ENCODE results near the gene P2RY6.
A peak's percentile ranks its signal among the peaks of the same experiment; 100 is the strongest.

P2RY6 gene

DNA sequence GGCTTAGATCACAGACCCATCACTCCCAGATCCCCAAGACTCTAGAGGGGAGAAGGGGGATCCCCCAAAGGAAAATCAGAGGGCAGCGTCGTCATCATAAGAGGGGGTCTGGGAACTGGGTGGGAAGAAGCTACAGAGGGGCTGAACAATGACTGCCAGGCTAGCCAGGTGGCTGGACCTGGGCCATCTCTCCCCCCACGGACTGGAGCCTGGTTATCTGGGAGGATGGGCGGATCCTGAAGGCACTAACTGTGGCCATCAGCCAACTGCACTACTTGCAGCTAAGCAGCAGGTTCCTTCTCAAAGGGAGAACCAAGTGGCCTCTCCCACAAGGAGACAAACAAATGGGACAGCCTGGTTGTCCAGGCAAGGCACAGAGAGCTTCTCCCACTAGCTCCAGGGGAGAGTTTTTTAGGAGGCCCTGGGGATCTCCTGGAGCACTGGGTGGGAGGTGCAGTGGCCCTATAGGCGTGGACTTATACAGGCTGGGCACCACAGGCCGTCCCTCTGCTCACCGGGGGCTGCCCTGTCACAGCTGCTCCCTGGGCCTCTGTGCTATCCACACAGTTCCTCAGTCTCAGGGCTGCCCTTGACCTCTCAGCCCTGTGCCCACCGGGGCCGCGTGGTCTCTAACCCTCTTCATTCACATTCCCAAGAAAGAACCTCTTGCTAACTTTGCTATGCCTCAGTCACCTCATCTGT lies 15.4 kb downstream of the P2RY6 start:
- POLR2A ChIA-PET, result no interaction called here
- no peak for TF ChIP-seq SP1 (IDR thresholded peaks at IDR 0.05)
- TF ChIP-seq ELF4 (IDR thresholded peaks at IDR 0.05), result no peak
- no peak for TF ChIP-seq L3MBTL2 (conservative IDR thresholded peaks at IDR 0.05)
- TF ChIP-seq HDGF (IDR thresholded peaks at IDR 0.05; ENCODE audit: borderline replicate concordance), result no peak
- TF ChIP-seq BHLHE40 (IDR thresholded peaks at IDR 0.05; ENCODE audit: borderline replicate concordance), result no peak
- TF ChIP-seq SUZ12 (IDR thresholded peaks at IDR 0.05), result no peak
- no peak for TF ChIP-seq LEF1 (IDR thresholded peaks at IDR 0.05; ENCODE audit: borderline replicate concordance)
- TF ChIP-seq ARNT (IDR thresholded peaks at IDR 0.05), result no peak
- no peak for TF ChIP-seq FOXM1 (IDR thresholded peaks at IDR 0.05; ENCODE audit: borderline replicate concordance)
- no peak for TF ChIP-seq CTBP1 (IDR thresholded peaks at IDR 0.05; ENCODE audit: borderline replicate concordance)
- no peak for TF ChIP-seq TARDBP (IDR thresholded peaks at IDR 0.05)
- no peak for TF ChIP-seq ZNF384 (IDR thresholded peaks at IDR 0.05)
- TF ChIP-seq, protein P1, sequence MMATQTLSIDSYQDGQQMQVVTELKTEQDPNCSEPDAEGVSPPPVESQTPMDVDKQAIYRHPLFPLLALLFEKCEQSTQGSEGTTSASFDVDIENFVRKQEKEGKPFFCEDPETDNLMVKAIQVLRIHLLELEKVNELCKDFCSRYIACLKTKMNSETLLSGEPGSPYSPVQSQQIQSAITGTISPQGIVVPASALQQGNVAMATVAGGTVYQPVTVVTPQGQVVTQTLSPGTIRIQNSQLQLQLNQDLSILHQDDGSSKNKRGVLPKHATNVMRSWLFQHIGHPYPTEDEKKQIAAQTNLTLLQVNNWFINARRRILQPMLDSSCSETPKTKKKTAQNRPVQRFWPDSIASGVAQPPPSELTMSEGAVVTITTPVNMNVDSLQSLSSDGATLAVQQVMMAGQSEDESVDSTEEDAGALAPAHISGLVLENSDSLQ (IDR thresholded peaks at IDR 0.05), result no peak
- CTCF ChIA-PET, result interaction anchor here (1.3 kb wide), 1 partner anchor 20 kb away, joined by 4 read pairs; no protein-coding TSS in a partner anchor
- no peak for DNase-seq (ENCODE audit: extremely low spot score)

DNA sequence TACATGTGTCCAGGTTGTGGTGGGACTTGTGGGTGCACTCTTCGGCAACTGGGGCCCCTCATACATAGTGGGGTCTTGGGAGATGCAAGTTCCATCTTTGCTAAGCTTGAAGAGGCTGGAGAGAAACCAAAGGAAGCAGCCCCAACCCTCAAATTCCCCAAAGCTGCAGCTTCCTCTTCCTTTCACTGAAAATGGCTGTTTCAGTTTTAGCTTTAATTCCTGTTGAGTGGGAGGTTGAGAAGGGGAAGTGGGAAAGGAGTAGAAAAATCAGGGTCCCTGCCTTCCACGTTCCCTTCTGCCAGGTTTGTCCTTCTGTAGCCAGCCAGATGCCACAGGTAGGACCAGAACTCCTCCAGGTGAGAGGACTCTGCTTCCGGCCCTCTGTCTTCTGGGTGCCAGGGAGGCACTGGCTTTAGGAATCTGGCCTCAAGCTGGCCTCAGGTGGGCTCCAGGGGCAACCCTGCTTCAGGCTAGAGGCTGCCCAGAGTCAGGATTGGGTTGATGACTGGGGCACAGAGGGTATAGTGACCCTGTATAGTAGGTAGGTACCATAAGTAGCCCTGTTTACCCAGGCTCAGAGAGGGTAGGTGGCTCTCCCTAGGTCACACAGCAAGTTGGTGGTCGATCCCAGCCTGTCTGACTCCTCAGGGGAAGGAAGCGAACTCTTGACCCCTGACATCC lies 16.2 kb downstream of the P2RY6 start:
- CTCF ChIA-PET, result interaction anchor here (1.3 to 2.5 kb wide), 6 partner anchors 9 to 43 kb away, joined by 4 to 14 read pairs (median 7); no protein-coding TSS in a partner anchor
- no peak for TF ChIP-seq BHLHE40 (IDR thresholded peaks at IDR 0.05; ENCODE audit: borderline replicate concordance)
- no peak for TF ChIP-seq ELF4 (IDR thresholded peaks at IDR 0.05)
- TF ChIP-seq SP1 (IDR thresholded peaks at IDR 0.05), result no peak
- no peak for TF ChIP-seq LEF1 (IDR thresholded peaks at IDR 0.05; ENCODE audit: borderline replicate concordance)
- TF ChIP-seq L3MBTL2 (conservative IDR thresholded peaks at IDR 0.05), result no peak
- TF ChIP-seq HDGF (IDR thresholded peaks at IDR 0.05; ENCODE audit: borderline replicate concordance), result no peak
- TF ChIP-seq ZNF384 (IDR thresholded peaks at IDR 0.05), result no peak
- TF ChIP-seq, protein P1 (IDR thresholded peaks at IDR 0.05), result no peak
- TF ChIP-seq FOXK2 (IDR thresholded peaks at IDR 0.05), result no peak
- DNase-seq (ENCODE audit: extremely low spot score), result no peak
- POLR2A ChIA-PET, result no interaction called here

- CTCF ChIA-PET, result interaction anchor here (0.6 to 2.5 kb wide), 14 partner anchors 10 to 495 kb away, joined by 3 to 14 read pairs (median 4); no protein-coding TSS in a partner anchor
- POLR2A ChIA-PET, result no interaction called here
- peak; percentile 88 for DNase-seq (ENCODE audit: extremely low spot score)
- TF ChIP-seq ZNF384 (IDR thresholded peaks at IDR 0.05), result no peak
- TF ChIP-seq FOXM1 (IDR thresholded peaks at IDR 0.05; ENCODE audit: borderline replicate concordance), result peak; percentile 62; the same call in 1 of the 2 replicates
These were observed 17.0 kb downstream of the P2RY6 start for GRCh38 chr11:73288873-73289707.

- no peak for TF ChIP-seq SUZ12 (IDR thresholded peaks at IDR 0.05)
- TF ChIP-seq, protein P1 (IDR thresholded peaks at IDR 0.05), result no peak
- no peak for TF ChIP-seq L3MBTL2 (conservative IDR thresholded peaks at IDR 0.05)
- TF ChIP-seq BHLHE40 (IDR thresholded peaks at IDR 0.05; ENCODE audit: borderline replicate concordance), result no peak
- no peak for TF ChIP-seq HDGF (IDR thresholded peaks at IDR 0.05; ENCODE audit: borderline replicate concordance)
- no peak for TF ChIP-seq CTBP1 (IDR thresholded peaks at IDR 0.05; ENCODE audit: borderline replicate concordance)
- no peak for DNase-seq (ENCODE audit: extremely low spot score)
- ChIA-PET CTCF (interaction anchor here (1.4 to 2.5 kb wide), 4 partner anchors 8 to 69 kb away, joined by 3 to 14 read pairs (median 14); no protein-coding TSS in a partner anchor), POLR2A (no interaction called here)
These were observed 18.4 kb downstream of the P2RY6 start for GRCh38 chr11:73290536-73290935.

DNA sequence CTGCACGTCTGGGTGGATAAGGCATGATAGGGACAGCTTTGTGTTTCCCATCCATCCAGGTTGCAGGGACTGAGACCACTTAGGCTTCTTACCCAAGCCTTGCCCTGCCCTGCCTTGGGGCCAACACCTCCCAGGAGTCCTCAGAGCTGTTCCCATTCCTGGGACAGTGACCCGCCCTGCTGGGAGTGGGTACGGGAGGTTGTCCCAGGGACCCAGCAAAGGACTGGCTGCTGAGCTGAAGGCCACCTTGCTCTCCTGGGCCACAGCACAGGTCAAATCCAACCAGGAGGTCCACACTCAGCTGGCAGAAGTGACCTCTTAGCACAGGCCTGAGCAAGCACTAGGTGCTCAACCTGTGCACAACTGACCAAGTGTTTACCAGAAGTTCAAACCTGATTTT lies 19.1 kb downstream of the P2RY6 start:
- CTCF ChIA-PET, result interaction anchor here (2.2 to 2.5 kb wide), 2 partner anchors 11 to 44 kb away, joined by 6 to 14 read pairs; no protein-coding TSS in a partner anchor

More for the DNA sequence above, 19.1 kb downstream of the P2RY6 start:
- TF ChIP-seq FOXM1 (IDR thresholded peaks at IDR 0.05; ENCODE audit: borderline replicate concordance), result no peak
- no peak for TF ChIP-seq TARDBP (IDR thresholded peaks at IDR 0.05)
- no peak for TF ChIP-seq ARNT (IDR thresholded peaks at IDR 0.05)
- TF ChIP-seq L3MBTL2 (conservative IDR thresholded peaks at IDR 0.05), result no peak
- TF ChIP-seq SUZ12 (IDR thresholded peaks at IDR 0.05), result no peak
- TF ChIP-seq HDGF (IDR thresholded peaks at IDR 0.05; ENCODE audit: borderline replicate concordance), result no peak
- no peak for TF ChIP-seq FOXK2 (IDR thresholded peaks at IDR 0.05)
- TF ChIP-seq LEF1 (IDR thresholded peaks at IDR 0.05; ENCODE audit: borderline replicate concordance), result no peak
- TF ChIP-seq, protein P1 (IDR thresholded peaks at IDR 0.05), result no peak
- no peak for TF ChIP-seq FOXA1 (IDR thresholded peaks at IDR 0.05)
- TF ChIP-seq SP1 (IDR thresholded peaks at IDR 0.05), result no peak
- TF ChIP-seq CTBP1 (IDR thresholded peaks at IDR 0.05; ENCODE audit: borderline replicate concordance), result no peak
- no peak for TF ChIP-seq ZNF384 (IDR thresholded peaks at IDR 0.05)
- no peak for TF ChIP-seq NFRKB (IDR thresholded peaks at IDR 0.05)
- TF ChIP-seq ELF4 (IDR thresholded peaks at IDR 0.05), result no peak
- TF ChIP-seq BHLHE40 (IDR thresholded peaks at IDR 0.05; ENCODE audit: borderline replicate concordance), result no peak
- no peak for DNase-seq (ENCODE audit: extremely low spot score)
- POLR2A ChIA-PET, result no interaction called here

Data from HEK293T (cell line).